HG02840 (cell line): ENCODE results near the gene BMPR1A.
"Not testable (repeated sequence)": the region's sequence is repeated elsewhere in the genome, so short reads cannot be mapped to it uniquely, and the experiment has no call there.

Experiments used
- ATAC-seq: cut with Tn5 transposase; IDR thresholded peaks from one replicate; pipeline ENCODE4 v1.9.1; 2021; ENCODE audit warnings: mild to moderate bottlenecking, moderate library complexity, moderate number of reproducible peaks; ENCODE audit not compliant: unreplicated experiment, low FRiP score

The BMPR1A gene

GRCh38 chr10:86962136-86962980 is 205.9 kb downstream of the BMPR1A start:
- ATAC-seq = no peak

DNA sequence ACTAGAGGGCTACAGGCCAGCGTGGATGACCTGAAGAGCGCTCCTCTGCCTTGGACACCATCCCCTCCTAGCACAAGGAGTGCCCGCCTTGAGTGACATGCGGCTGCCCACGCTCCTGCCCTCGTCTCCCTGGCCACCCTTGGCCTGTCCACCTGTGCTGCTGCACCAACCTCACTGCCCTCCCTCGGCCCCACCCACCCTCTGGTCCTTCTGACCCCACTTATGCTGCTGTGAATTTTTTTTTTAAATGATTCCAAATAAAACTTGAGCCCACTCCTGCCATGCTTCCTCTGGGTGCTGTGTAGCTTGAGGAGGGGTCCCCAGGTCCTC is 206.5 kb downstream of the BMPR1A start:
- ATAC-seq = no peak

DNA sequence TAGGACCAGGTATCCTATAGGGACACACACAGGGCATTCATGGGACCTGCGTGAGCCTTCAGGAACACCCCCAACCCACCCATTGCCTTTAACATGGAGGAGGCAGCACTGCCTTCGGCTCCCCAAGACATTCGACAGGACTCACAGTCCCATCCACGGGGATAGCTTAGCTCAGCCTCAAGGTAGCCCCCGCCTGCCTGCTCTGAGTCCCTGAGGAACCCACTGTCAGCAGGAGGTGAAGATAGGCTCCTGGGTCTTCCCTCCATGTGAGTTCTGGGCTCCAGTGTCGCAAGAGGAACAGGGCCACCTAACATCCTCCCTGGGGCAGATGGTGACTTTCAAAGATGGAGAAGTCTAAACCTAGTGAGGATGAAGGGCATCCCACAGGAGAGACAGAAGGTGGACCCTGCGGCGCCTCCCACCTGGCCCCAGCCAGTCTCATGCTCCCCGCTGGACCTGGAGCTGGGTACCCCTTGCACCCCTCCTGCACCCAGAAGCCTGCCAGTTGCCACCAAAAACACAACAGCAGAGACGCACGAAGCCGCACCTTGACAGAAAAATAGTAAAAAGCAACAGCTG is 207.0 kb downstream of the BMPR1A start:
- ATAC-seq = no peak

DNA sequence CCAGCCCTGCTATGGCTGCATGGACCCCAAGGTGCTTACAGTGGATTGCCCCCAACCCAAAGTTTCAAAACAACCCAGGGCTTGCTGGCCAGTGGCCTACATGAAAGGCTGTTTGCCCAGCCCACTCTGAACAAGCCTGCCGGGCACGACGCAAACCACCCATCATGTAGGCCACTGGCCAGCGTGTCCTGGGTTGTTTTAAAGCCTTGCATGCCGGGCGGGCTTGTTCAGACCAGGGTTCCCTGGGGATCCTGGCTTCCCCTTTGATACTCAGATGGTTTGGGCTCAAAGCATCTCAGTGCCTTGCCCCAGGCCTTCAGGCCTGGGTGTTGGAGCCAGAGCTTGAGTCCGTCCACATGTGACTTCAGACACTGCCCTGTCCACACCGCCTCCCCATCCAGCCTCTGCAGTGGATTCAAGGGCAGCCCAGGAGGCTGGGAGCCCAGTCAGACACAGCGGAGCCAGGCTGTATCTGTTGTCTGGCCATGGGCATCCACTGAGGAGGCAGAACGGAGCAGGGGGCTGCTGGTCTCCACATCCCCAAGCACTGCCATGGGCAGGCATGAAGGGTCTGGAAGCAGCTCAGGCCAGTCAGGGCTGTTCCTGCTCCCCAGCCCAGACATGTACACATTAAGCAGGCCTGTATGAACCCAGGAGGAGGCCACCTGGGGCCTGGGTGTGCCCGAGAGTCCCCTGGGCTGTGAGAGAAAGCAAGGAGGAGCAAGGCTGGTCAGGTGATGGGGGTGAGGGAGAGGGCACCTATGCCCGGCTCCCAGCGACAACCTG is 207.8 kb downstream of the BMPR1A start:
- ATAC-seq = no peak

DNA sequence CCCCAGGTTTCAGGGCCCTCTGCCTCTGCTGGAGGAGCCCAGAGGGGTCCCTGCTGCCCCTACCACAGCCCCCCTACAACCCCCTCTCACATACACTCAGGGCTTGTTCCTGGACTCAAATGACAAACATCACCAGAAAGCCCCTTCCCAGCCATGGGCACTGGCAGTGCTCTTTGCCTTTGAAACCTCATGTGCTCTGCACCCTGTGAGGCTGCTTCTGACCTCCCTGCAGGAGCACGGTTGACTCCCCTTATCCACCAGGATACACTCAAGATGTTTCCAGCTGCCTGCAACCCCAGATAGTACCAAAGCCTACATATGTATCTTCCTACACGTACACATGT is 208.4 kb downstream of the BMPR1A start:
- no peak for ATAC-seq

DNA sequence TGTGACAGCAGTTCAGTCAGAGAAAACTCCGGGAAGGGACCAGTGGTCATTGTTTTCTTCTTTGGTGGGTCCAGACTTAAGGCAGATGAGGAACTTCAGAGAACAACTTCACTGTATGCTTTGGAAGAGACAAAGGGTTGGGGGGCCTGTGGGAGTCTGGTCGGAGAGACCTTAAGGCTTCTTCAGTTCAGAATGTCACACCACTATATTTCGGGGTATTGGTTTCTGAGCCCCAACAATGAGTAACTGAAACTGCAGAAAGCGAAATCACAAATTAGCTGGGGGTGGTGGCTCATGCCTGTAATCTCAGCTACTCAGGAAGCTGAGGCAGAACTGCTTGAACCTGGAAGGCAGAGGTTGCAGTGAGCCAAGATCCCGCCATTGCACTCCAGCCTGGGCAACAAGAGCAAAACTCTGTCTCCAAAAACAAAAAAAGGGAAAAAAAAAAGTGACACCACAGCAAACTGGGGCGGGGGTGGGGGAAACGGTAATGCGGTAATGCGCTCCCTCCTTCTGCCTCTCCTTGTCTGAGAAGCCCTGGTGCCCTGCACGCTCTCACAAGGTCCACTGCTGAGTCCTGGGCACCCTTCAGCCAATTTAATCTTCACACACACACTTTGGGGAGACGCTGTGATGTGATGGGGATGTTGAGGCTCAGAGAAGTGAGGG is 209.7 kb downstream of the BMPR1A start:
- ATAC-seq = no peak

DNA sequence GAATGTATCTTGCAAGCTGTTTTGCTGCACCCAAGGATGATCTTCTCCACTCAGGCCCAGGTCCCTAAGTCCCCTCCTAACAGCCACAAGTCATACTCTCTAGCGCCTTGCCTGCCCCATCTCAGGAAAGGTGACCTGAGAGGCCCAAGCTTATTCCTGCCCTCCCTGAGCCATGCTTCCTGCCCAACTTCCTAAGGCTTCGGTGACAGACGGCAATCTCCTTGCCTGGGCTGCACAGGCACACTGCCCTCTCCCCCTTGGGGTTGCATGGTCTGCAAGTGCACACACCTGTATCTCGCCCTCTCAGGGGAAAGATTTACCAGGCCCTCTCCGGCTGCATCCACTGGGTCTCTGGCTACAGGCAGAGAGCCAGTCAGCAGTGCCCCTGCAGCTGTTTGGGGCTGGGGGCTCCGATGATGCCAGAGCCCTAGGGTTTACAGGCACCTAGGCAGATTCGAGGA is 211.1 kb downstream of the BMPR1A start:
- ATAC-seq = no peak

- ATAC-seq = no peak
These were observed 212.0 kb downstream of the BMPR1A start, which contains the start of gene ADIRF for GRCh38 chr10:86968271-86968993. Gene ADIRF, plus strand, starts transcription at chr10:86968482. Its CDS starts 63 bp downstream, at chr10:86968545.

GRCh38 chr10:86968994-86969355 is 212.6 kb downstream of the BMPR1A start:
- no peak for ATAC-seq

GRCh38 chr10:86969421-86970041 is 213.1 kb downstream of the BMPR1A start:
- ATAC-seq = no peak

DNA sequence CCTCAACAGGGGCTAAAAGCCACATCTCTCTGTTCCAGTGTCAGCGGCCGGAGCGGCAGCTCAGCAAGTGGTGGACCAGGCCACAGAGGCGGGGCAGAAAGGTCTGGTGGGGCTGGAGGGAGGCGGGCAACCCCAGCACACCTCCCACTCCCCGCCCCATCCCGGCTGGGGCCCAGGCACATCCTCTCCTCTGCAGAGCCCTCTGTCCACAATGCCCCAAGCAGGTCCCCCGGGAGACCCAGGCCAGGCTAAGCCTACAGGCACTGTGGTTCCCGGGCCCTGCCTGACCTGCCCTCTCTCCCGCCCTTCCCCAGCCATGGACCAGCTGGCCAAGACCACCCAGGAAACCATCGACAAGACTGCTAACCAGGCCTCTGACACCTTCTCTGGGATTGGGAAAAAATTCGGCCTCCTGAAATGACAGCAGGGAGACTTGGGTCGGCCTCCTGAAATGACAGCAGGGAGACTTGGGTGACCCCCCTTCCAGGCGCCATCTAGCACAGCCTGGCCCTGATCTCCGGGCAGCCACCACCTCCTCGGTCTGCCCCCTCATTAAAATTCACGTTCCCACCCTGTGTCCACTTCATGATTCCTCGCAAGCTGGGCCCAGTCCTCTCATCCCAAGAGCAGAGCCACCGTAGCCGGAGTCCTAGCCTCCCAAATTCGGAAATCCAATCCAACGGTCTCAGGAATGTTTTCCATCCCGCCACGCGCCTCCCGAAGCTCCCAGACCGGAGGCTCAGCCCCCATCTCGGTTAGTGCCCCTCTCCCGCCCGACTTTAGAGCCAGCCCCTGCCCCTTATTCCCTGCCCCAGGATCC is 214.0 kb downstream of the BMPR1A start:
- ATAC-seq = no peak

GRCh38 chr10:86970982-86971231 is 214.5 kb downstream of the BMPR1A start:
- ATAC-seq = peak; percentile 7

DNA sequence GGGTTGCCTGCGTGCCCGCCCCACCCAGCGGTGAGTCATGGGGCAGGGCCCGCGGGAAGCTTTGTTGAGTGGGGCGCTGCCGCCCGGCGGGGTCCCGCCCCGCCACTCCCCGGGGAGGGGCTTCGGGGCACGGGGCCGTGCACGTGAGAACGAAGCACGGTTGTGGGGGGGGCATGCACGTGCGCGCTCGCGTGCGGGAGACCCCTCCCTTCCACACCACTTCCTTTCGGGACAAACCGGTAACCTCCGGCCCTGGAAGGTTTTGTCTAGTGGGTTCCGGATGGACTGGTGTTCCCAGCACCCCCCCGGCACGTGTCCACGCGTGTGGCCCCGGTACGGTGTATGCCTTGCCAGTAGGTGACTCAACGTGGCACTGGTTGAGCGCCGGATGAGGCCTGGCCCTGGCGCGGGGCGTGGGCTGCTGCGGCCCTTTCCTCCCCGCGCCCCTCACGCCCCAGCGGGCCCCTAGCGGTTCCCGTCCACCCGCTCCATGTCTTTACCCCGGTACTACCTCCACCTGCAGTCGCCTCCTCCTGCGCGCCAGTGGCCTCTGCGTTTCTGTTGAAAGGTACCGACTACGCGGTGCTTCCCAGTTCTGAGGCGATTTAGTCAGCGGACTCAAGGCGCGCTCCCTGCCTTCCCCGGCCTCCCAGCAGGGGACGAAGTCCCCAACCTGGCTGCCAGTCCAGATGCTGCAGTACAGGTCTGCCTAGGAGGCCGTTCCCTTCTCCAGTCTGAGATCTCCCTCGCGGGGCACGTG is 215.0 kb downstream of the BMPR1A start:
- peak; percentile 75 for ATAC-seq

DNA sequence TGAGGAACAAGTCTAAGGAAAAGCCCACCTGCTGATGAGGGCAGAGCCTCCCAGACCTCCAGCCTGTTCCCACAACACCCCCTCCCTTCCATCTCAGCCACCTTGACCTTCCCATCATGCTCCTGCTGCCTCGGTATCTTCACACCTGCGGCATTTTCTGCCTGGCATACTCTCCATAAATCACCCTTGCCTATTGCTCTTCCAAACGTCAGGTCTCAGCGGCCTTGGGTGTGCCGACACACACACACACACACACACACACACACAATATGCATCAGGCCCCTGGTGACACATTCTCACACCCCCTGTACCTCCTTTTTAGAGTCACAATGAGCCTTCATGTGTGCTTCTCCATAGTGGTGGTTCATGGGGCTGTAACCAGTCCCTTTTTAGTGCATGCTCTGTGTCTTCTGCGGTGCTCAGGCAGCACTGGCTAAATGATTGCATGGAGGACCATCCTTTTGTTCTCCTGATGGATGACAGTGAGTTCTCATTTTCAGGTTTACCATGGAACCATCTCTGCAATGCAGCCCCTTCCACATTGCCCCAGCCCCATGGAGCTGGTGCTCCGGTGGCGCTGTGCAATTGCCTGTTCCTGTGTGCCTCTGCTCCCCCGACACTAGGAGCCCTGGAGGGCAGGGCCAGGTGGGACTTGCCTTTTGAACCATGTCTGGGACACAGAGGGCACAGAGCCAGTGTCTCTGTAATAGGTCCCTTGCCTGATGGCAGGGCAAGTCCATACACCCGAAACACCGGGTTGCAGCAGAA is 216.4 kb downstream of the BMPR1A start:
- ATAC-seq = no peak

- ATAC-seq = no peak
These were observed 218.1 kb downstream of the BMPR1A start for GRCh38 chr10:86974484-86974883.

- ATAC-seq = no peak
These were observed 220.1 kb downstream of the BMPR1A start for GRCh38 chr10:86976362-86977056.

DNA sequence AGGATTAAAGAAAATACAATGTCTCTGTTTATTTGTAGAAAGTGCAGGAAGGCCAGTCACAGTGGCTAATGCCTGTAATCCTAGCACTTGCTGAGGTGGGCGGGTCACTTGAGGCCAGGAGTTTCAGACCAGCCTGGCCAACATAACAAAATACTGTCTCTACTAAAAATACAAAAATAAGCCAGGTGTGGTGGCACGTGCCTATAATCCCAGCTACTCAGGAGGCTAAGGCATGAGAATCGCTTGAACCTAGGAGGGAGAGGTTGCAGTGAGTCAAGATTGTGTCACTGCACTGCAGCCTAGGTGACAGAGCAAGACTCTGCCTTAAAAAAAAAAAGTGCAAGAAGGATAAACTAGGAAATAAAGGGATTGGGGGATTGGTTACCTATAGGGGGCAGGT is 222.0 kb downstream of the BMPR1A start:
- ATAC-seq = not testable (repeated sequence)
